Stimulated activated naive B cell treated with anti-CD40 and anti-IgM and Interleukin-4, amounts not matched to agents 10 μg/mL and 1 μg/mL and 100 μg/mL, for 72 hours (primary cell): ENCODE measurements around the gene RFX3.

ENCODE experiments used
- ATAC-seq, 2 donors: fragments of 150-1000 bp; cut with Tn5 transposase; replicated peaks; 2 replicates each; pipeline ENCODE4 v1.10.0; 2021; ENCODE audit warnings: moderate library complexity in 1 of 2
- DNase-seq: peaks from one replicate; pipeline ENCODE4 v3.0.0; 2021
- H3K27ac Mint-ChIP-seq: one replicate; pipeline ENCODE4 v1.8.0; 2022; ENCODE audit warnings: mild to moderate bottlenecking, mixed read lengths
- H3K27me3 Mint-ChIP-seq, 2 donors: one replicate each; pipeline ENCODE4 v1.8.0; 2022; ENCODE audit warnings: mixed read lengths in 2 of 2
- H3K36me3 Mint-ChIP-seq, 2 donors: one replicate each; pipeline ENCODE4 v1.8.0; 2022; ENCODE audit warnings: mixed read lengths in 2 of 2, mild to moderate bottlenecking in 1 of 2
- H3K4me1 Mint-ChIP-seq, 2 donors: one replicate each; pipeline ENCODE4 v1.8.0; 2022; ENCODE audit warnings: mixed read lengths in 2 of 2, mild to moderate bottlenecking in 1 of 2
- H3K4me3 Mint-ChIP-seq, 2 donors: one replicate each; pipeline ENCODE4 v1.8.0; 2022; ENCODE audit warnings: mild to moderate bottlenecking in 2 of 2, mixed read lengths in 2 of 2, moderate library complexity in 1 of 2
- H3K9me3 Mint-ChIP-seq, 2 donors: one replicate each; pipeline ENCODE4 v1.8.0; 2022; ENCODE audit warnings: mixed read lengths in 2 of 2, mild to moderate bottlenecking in 1 of 2

Gene RFX3

DNA sequence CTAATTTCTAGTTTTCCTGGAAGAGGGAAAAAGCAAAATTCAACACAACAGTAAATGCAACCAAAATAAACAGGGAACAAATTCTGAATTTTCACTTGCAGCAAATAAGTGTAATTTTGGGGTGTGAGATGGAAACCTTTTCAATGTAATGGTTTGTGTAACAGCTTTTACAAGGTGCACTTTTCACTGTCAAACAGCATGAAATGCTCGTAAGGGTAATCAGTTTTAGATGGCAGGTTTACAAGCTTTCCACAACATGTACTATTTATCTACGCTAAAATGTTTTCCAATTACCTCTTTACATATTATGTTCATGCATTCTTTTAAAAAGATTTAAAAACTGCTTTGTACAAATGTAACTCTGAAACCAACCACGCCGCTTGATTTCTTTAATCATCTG, 115.3 kb downstream of the RFX3 start:
- Mint-ChIP-seq H3K27ac (no peak overlapping the region), H3K4me1 (peaks cover 0 to 7% of the 10 kb centered on the region in 2 donors), H3K27me3 (no peaks in the 10 kb centered on the region), H3K9me3 (peaks cover 0 to 2% of the 10 kb centered on the region in 2 donors), H3K36me3 (peaks cover 3 to 4% of the 10 kb centered on the region in 2 donors), H3K4me3 (no peak overlapping the region)
- DNase-seq = no peak
- ATAC-seq = no peak

DNA sequence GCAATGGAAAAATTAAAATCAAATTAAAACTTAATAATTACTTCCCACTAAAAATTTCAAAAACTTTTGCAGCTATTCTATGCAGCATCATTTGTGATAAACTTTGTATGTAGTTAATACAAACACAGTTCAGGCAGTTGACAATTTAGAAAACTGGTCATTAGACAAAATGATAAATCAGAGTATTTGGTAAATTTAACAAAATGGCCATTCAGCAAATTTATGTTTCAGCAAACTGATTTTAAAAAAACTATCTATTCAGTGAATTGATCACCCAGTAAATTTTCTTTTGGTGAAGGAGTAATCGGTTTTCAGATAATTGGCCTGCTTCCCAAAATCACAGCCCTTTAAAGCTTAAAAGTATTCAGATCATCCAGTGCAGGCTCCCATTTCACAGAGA, 116.3 kb downstream of the RFX3 start:
- Mint-ChIP-seq H3K27me3 (no peaks in the 10 kb centered on the region), H3K9me3 (peaks cover 0 to 2% of the 10 kb centered on the region in 2 donors), H3K4me3 (no peak overlapping the region), H3K36me3 (peaks cover 3 to 4% of the 10 kb centered on the region in 2 donors), H3K4me1 (peaks cover 0 to 7% of the 10 kb centered on the region in 2 donors), H3K27ac (no peak overlapping the region)
- no peak for DNase-seq
- ATAC-seq = no peak

DNA sequence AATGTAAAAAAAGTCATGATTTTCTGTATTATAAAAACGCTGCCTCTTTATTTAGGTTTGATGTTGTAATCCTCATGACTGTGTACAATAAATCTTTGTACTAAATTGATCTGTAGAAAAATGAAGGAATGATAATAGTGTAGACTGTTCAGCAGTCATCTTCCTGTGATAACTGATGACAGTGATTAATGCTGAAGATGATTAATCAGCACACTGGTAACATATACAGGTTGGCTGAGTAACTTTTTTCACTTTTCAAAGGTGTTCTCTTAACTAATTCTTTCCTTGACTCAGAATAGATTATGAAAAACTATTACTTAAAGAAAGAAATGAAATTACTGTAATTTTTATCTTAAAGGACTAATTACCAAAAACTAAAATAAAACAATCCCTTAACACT, 122.5 kb downstream of the RFX3 start:
- no peaks in the 10 kb centered on the region for H3K27me3 Mint-ChIP-seq
- peaks cover 4 to 10% of the 10 kb centered on the region in 2 donors for H3K4me1 Mint-ChIP-seq
- H3K9me3 Mint-ChIP-seq = peaks cover 0 to 2% of the 10 kb centered on the region in 2 donors
- ATAC-seq = no peak
- DNase-seq = no peak
- H3K4me3 Mint-ChIP-seq = no peak overlapping the region
- H3K36me3 Mint-ChIP-seq = peaks cover 2 to 3% of the 10 kb centered on the region in 2 donors
- H3K27ac Mint-ChIP-seq = no peak overlapping the region

DNA sequence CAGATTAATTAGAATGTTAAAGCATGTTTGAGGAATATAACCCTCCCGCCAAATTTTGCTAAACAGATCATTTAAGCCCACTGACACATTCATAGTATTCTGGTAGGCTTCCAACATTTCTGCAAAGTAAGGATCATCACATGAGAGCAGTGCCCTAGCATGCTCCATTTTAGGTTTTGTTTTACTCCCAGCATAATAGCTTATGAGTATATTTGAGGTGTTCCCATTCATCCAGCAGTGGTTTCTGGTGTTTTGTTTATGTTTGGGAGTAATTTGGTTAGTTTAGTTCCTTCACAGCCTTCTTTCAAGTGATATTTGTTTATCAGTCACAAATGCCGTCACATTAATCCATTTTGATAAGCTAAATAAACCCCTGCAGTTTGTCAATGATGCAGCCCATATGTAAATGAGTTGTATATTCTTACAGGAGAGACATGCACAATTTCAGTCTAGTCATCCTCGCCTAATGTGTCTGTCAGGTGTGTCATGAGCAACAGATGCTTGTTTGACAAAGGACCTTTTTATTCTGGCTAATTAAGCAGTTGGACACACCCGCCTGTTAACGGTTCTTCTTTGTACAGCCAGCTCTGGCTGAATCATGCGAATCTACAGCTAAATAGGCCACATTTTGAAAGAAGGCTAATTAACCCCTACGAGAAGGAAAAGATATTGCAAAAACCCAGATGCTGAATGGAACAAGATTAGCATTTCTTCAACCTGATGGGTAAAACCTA, 124.4 kb downstream of the RFX3 start:
- no peak overlapping the region for H3K27ac Mint-ChIP-seq
- peaks cover 13 to 23% of the 10 kb centered on the region in 2 donors for H3K4me1 Mint-ChIP-seq
- H3K9me3 Mint-ChIP-seq = peaks cover 2 to 3% of the 10 kb centered on the region in 2 donors
- DNase-seq = no peak
- H3K36me3 Mint-ChIP-seq = peaks cover 2 to 7% of the 10 kb centered on the region in 2 donors
- H3K4me3 Mint-ChIP-seq = no peak overlapping the region
- no peak for ATAC-seq
- no peaks in the 10 kb centered on the region for H3K27me3 Mint-ChIP-seq

DNA sequence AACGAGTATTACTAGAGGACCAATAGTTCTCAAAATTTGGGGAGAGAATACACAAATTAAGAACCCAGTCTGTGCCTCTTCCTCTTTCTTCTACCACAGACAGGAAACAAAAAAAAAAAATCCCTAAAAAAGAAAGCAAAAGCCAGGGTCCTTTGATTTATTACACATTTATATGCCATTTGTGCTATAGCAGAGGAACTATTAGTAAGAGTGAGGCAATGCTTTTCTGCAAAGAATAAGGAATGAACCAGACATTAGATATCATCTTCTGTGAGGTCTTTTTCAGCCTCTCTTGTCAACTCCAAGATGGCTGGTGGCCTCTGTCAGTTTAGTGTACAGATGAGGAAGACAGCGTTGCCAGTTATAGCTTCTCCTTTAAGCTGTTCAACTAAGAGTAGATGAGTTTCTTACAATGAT, 127.6 kb downstream of the RFX3 start:
- H3K9me3 Mint-ChIP-seq = peaks cover 0 to 3% of the 10 kb centered on the region in 2 donors
- peaks cover 9 to 18% of the 10 kb centered on the region in 2 donors for H3K36me3 Mint-ChIP-seq
- peak overlapping the region; percentile 76 to 83 for H3K4me3 Mint-ChIP-seq
- peak overlapping the region; percentile 95 for H3K27ac Mint-ChIP-seq
- no peaks in the 10 kb centered on the region for H3K27me3 Mint-ChIP-seq
- peak; percentile 9 for DNase-seq
- ATAC-seq = peak; percentile 80 to 86
- H3K4me1 Mint-ChIP-seq = peaks cover 13 to 16% of the 10 kb centered on the region in 2 donors

DNA sequence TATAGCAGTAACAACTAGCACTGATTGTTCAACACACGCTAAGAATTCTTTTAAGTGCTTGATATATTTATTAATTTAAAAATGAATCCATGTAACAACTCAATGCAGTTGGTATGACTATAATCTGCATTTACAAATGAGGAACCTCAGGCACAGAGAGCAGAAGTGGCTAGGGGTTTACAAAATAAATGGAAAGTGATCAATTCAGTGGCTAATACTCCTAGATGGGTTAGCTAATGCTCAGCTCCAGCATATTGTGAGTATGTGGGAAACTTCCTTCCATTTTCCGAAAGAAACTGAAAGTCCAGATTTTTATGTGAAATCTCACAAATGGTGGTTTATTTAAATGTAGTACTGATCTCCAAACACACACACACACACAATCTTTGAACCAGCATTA, 128.0 kb downstream of the RFX3 start:
- no peak for DNase-seq
- H3K27me3 Mint-ChIP-seq = no peaks in the 10 kb centered on the region
- peak overlapping the region; percentile 95 for H3K27ac Mint-ChIP-seq
- H3K4me1 Mint-ChIP-seq = peaks cover 13 to 16% of the 10 kb centered on the region in 2 donors
- peak overlapping the region; percentile 76 to 83 for H3K4me3 Mint-ChIP-seq
- ATAC-seq = peak; percentile 71 to 80
- H3K36me3 Mint-ChIP-seq = peaks cover 9 to 18% of the 10 kb centered on the region in 2 donors
- peaks cover 0 to 3% of the 10 kb centered on the region in 2 donors for H3K9me3 Mint-ChIP-seq

DNA sequence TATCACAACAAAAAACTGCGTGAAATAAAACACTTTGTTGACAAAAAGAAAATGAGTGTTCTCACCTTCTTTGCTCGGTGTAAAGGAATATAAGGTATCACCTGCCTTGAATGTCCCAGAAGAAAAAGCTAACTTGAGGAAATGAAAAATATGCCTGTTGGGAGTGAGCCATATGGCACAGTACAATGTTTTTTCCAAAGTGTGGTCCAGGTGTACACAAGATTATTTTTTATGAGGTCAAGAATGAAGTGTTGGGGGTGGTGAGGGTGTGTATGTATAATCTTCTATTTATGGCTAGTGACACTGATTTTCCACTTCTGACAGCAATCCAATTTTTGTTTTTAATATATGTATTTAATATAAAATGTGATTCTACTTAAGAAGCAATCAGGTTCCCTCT, 134.4 kb downstream of the RFX3 start:
- ATAC-seq = no peak
- DNase-seq = no peak
- Mint-ChIP-seq H3K9me3 (peaks cover 7 to 8% of the 10 kb centered on the region in 2 donors), H3K27ac (no peak overlapping the region), H3K27me3 (no peaks in the 10 kb centered on the region), H3K4me1 (peaks cover 7 to 8% of the 10 kb centered on the region in 2 donors), H3K4me3 (no peak overlapping the region), H3K36me3 (peaks cover 44 to 60% of the 10 kb centered on the region in 2 donors)

DNA sequence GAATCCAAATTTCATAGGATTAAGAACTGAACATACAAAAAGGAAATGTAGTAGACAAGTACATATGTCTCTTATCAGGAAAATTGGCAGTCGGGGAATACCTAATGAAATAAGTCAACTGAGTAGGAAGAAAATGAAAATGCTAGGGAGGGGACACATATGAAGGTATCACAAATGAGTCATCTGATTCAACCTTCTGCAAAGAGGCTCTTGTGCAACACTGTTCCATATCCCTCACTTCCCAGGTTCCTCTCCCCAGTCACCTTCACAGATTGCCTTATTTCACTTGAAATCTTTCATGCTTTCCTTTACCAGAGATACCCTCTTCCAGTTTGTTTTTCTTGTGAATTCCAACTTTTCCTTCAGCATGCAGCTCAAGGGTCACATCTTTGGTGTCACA, 139.0 kb downstream of the RFX3 start:
- no peaks in the 10 kb centered on the region for H3K27me3 Mint-ChIP-seq
- no peak for DNase-seq

DNA sequence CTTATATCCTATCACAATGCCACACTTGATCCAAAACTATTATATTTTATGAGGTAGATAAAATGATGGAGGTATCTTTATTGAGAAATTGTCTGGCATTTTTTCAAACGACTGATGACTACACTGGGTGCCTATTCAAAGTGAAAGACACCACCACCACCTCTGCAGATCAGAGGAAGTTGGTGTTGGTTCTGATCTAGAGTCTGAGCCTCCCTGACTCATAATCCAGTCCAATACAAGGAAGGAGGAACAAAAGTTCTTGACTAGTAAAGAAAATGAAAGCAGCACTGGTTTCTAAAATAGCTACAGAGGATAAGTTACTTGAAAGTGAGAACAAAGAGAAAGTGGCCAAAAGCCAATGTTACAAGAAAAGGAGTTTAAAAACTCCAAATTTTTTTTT, 139.9 kb downstream of the RFX3 start:
- Mint-ChIP-seq H3K4me1 (peaks cover 10 to 11% of the 10 kb centered on the region in 2 donors), H3K27me3 (no peaks in the 10 kb centered on the region), H3K9me3 (peaks cover 8 to 11% of the 10 kb centered on the region in 2 donors), H3K4me3 (peak overlapping the region; percentile 11 to 36), H3K27ac (peak overlapping the region; percentile 3), H3K36me3 (peaks cover 32 to 43% of the 10 kb centered on the region in 2 donors)
- DNase-seq = peak; percentile 31
- ATAC-seq = peak; percentile 100

More for the DNA sequence above, 139.0 kb downstream of the RFX3 start:
- peak overlapping the region; percentile 26 for H3K27ac Mint-ChIP-seq
- no peak overlapping the region for H3K4me3 Mint-ChIP-seq
- H3K36me3 Mint-ChIP-seq = peaks cover 36 to 52% of the 10 kb centered on the region in 2 donors
- peaks cover 10 to 11% of the 10 kb centered on the region in 2 donors for H3K4me1 Mint-ChIP-seq
- H3K9me3 Mint-ChIP-seq = peaks cover 8 to 11% of the 10 kb centered on the region in 2 donors
- ATAC-seq = no peak

DNA sequence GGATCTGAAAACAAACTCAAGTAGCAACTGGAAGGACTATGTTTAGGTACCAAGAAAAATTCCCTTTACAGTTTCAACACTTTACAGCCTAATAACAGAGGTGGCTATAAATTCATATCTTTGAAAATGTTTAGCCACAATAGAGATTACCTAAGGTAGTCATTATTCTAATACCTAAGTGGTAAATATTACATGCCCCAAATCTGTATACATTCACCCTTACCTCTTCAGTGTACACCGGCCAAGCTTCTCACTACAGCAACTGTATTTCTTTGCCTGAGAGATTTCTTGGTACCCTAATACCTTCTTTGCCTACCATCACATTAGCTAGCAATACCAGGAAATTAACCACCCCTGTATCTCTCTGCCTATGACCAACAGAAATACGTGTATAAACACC, 154.0 kb downstream of the RFX3 start:
- ATAC-seq = peak; percentile 21 to 45
- peaks cover 11 to 22% of the 10 kb centered on the region in 2 donors for H3K4me1 Mint-ChIP-seq
- DNase-seq = no peak
- peaks cover 3% of the 10 kb centered on the region in 2 donors for H3K36me3 Mint-ChIP-seq
- no peaks in the 10 kb centered on the region for H3K9me3 Mint-ChIP-seq
- no peaks in the 10 kb centered on the region for H3K27me3 Mint-ChIP-seq
- H3K27ac Mint-ChIP-seq = no peak overlapping the region
- no peak overlapping the region for H3K4me3 Mint-ChIP-seq

DNA sequence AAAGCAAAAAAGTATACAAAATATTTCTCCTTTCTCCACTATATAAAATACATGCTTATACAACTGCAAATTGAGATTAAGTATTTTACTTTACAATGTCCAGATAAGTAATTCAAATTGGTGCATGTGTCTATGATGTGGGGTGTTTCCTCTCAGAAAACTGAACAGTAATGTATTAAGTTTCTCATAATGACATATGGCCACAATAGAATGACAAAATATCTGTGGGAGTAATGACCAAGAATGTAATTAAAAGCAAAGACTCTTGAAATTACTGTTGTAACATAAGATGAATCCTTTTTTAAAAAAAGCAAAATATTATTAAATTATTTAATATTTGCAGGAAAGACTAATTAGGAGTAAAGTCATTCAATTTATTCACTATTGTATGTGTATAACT, 155.1 kb downstream of the RFX3 start:
- DNase-seq (no peak), ATAC-seq (no peak)
- peaks cover 0 to 3% of the 10 kb centered on the region in 2 donors for H3K36me3 Mint-ChIP-seq
- no peak overlapping the region for H3K4me3 Mint-ChIP-seq
- no peaks in the 10 kb centered on the region for H3K27me3 Mint-ChIP-seq
- H3K9me3 Mint-ChIP-seq = no peaks in the 10 kb centered on the region
- no peak overlapping the region for H3K27ac Mint-ChIP-seq
- H3K4me1 Mint-ChIP-seq = peaks cover 13 to 24% of the 10 kb centered on the region in 2 donors

DNA sequence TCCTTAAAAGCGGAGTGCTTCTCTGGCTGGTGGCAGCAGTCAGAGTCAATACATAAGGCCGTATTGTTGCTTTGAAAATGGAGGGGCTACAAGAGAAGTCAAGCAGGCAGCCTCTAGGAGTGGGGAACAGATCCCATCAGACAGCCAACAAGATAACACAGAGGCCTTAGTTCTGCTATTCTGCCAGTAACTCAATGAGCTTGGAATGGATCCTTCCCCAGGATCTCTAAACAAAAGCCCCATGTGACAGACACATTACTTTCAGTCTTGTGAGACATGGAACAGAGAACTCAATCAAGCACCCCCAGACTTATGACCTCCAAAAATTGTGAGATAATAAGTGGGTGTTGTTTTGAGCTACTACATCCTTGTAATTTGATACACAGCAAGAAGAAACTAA, 158.6 kb downstream of the RFX3 start:
- H3K4me3 Mint-ChIP-seq = no peak overlapping the region
- no peak overlapping the region for H3K27ac Mint-ChIP-seq
- peaks cover 11 to 19% of the 10 kb centered on the region in 2 donors for H3K4me1 Mint-ChIP-seq
- H3K36me3 Mint-ChIP-seq = peaks cover 0 to 1% of the 10 kb centered on the region in 2 donors
- DNase-seq (no peak), ATAC-seq (no peak)
- no peaks in the 10 kb centered on the region for H3K27me3 Mint-ChIP-seq
- no peaks in the 10 kb centered on the region for H3K9me3 Mint-ChIP-seq

DNA sequence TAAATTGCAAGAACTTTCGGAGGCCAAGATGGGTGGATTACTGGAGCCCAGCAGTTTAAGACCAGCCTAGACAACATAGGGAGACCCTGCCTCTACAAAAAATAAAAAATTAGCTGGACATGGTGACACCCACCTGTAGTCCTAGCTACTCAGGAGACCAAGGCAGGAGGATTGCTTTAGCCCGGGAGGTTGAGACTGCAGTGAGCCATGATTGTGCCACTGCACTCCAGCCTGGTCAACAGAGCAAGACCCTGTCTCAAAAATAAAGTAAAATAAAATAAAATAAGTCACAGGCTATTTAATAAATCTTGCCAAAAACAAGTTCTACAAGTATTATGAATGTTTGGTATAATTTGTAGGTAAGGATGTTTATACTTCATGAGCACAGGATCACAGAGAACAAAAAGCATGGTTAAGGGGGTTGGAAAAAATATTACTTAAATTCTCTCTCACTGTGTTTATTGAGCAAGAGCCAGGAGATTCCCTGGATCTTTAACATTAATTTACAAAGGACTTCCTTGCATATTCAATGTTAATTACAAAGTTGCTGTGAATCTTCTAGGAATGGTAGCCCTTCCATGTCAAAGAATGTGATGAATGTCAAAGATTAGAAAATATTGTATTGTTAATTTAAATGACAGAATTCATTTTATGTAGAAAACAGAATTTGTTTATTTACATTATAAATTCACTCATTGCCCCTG, 164.0 kb downstream of the RFX3 start:
- Mint-ChIP-seq H3K9me3 (peaks cover 6 to 7% of the 10 kb centered on the region in 2 donors), H3K27ac (no peak overlapping the region), H3K4me3 (no peak overlapping the region), H3K36me3 (peaks cover 8 to 11% of the 10 kb centered on the region in 2 donors), H3K27me3 (no peaks in the 10 kb centered on the region), H3K4me1 (peaks cover 10 to 16% of the 10 kb centered on the region in 2 donors)
- DNase-seq = no peak
- ATAC-seq = no peak

DNA sequence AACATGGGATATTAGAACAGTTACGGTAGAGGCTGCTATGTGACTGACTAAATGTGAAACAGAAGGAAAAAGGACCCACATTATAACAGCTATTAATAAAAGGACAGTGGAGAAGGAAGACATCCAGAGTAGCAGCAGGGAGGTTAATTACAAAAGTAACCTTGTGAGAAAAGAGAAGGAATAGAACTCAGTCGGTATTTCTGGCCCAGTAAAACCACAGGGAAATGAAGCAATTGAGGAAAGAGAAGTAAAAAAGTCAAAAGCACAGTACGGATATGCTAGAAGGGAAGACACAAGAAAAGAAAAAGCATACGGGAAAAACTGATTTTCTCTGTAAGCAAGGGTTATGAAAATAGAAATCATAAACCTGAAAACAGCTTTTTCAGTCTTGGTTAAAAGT, 164.7 kb downstream of the RFX3 start:
- peaks cover 8 to 18% of the 10 kb centered on the region in 2 donors for H3K4me1 Mint-ChIP-seq
- DNase-seq (no peak), ATAC-seq (no peak)
- no peaks in the 10 kb centered on the region for H3K27me3 Mint-ChIP-seq
- H3K9me3 Mint-ChIP-seq = peaks cover 6 to 7% of the 10 kb centered on the region in 2 donors
- H3K36me3 Mint-ChIP-seq = peaks cover 8 to 11% of the 10 kb centered on the region in 2 donors
- H3K4me3 Mint-ChIP-seq = no peak overlapping the region
- no peak overlapping the region for H3K27ac Mint-ChIP-seq
